Right lobe of liver (tissue), 6 donors: ENCODE results near the gene TDRD1. TPM values are rescaled to one million over a fixed set of nuclear protein-coding genes. Genes with fewer than 3 reads are reported as not detected.

ENCODE experiments used
- ATAC-seq, 4 donors: fragments of 200-7000 bp; cut with Tn5 transposase; one replicate each; pipeline ENCODE4 v1.9.1; 2020; ENCODE audit warnings: mild to moderate bottlenecking in 4 of 4, moderate library complexity in 4 of 4
- DNase-seq, 3 donors: peaks; one replicate each; pipeline ENCODE4 v3.0.0-alpha.2; 2020
- H3K27ac ChIP-seq, 3 donors: fragments of 200-600 bp; one replicate each; pipeline ENCODE4 v1.8.0; 2022
- H3K27me3 ChIP-seq, 2 donors: fragments of 200-600 bp; one replicate each; pipeline ENCODE4 v1.8.0; 2022
- H3K36me3 ChIP-seq, 4 donors: fragments of 200-600 bp; sonication (generic) in 1 of 4; one replicate each; pipeline versions ENCODE4 v1.5.1 to v1.8.0; 2017 to 2022; ENCODE audit warnings: control low read depth in 1 of 4
- H3K4me1 ChIP-seq, 4 donors: fragments of 200-600 bp; sonication (generic) in 1 of 4; one replicate each; pipeline versions ENCODE4 v1.5.1 to v1.8.0; 2017 to 2022; ENCODE audit warnings: control low read depth in 1 of 4
- H3K4me3 ChIP-seq, 3 donors: fragments of 200-600 bp; one replicate each; pipeline ENCODE4 v1.8.0; 2022
- H3K9me3 ChIP-seq, 4 donors: fragments of 200-600 bp; sonication (generic) in 1 of 4; one replicate each; pipeline versions ENCODE4 v1.5.1 to v1.8.0; 2017 to 2022; ENCODE audit warnings: control low read depth in 1 of 4
- CTCF ChIP-seq, 4 donors: fragments of 200-600 bp in 3 of 4; fragments of 450-650 bp in 1 of 4; IDR thresholded peaks; one replicate each; pipeline versions ENCODE4 v1.5.1 to v1.8.0; 2016 to 2022; ENCODE audit warnings: antibody characterized with exemption in 4 of 4, mild to moderate bottlenecking in 2 of 4
- POLR2A ChIP-seq: fragments of 450-650 bp; IDR thresholded peaks from one replicate; pipeline ENCODE4 v1.6.1; 2017; ENCODE audit warnings: antibody characterized with exemption, mild to moderate bottlenecking
- WGBS: methylation state at CpG from one replicate; pipeline ENCODE4 v1.1.6; 2018; ENCODE audit warnings: low coverage, low lambda C conversion rate; ENCODE audit not compliant: insufficient coverage; ENCODE audit errors: missing lambda C conversion rate; 5-methylcytosine and 5-hydroxymethylcytosine counted together
- intact Hi-C, 2 donors: fragments of 100-400 bp; cut with DNase I; formaldehyde crosslinking; loops; one replicate each; pipeline versions ENCODE4 v1.11.2 to v1.14.1; 2022
- total RNA-seq, 6 experiments: library from RNA; depleted of rRNA in 2 of 6; stranded (reverse); fragments of >200 nt in 2 of 6; fragmentation: NEBNext Ultra II Directional in 3 of 6; extraction: Animal tissue kit (Norgen Biotek cat#: 25700) in 3 of 6; gene quantifications; one replicate each; pipeline versions ENCODE4 v1.1.0 to v1.2.4, GENCODE V29; 2016 to 2023
- donor health status: DM: no; HTN: yes; CAD: no.
- donor health status: DM: no; HTN: no; CAD: no.
- donor health status: DM: no; HTN: no; CAD: no.
- donor health status: DM: no; HTN: yes; CAD: no.
- donor health status: DM: no; HTN: yes; CAD: no.

TDRD1 gene
- total RNA-seq, 6 experiments from 2014 or later, result 0.06 to 0.17 (median 0.12) TPM; not detected in 1

GRCh38 chr10:114202812-114203211 lies 23.7 kb downstream of the TDRD1 start:
- no peak for TF ChIP-seq CTCF (IDR thresholded peaks at IDR 0.05)
- TF ChIP-seq POLR2A, result no peak
- 68% methylated on average over 3 of the region's 3 CpGs for WGBS
- no peak for DNase-seq
- Histone ChIP-seq H3K36me3 (no peaks in the 10 kb centered on the region), H3K27ac (no peak overlapping the region), H3K4me1 (peaks cover 0 to 6% (median 0%) of the 10 kb centered on the region in 4 donors), H3K4me3 (no peak overlapping the region), H3K9me3 (no peaks in the 10 kb centered on the region), H3K27me3 (no peaks in the 10 kb centered on the region)
- ATAC-seq, result no peak
- intact Hi-C loops, result no loop called here

GRCh38 chr10:114206902-114207301 lies 27.7 kb downstream of the TDRD1 start:
- TF ChIP-seq POLR2A (no peak), CTCF (IDR thresholded peaks at IDR 0.05) (no peak)
- DNase-seq, result no peak
- Histone ChIP-seq H3K27ac (no peak overlapping the region), H3K4me1 (peaks cover 0 to 6% (median 0%) of the 10 kb centered on the region in 4 donors), H3K27me3 (no peaks in the 10 kb centered on the region), H3K9me3 (no peaks in the 10 kb centered on the region), H3K36me3 (no peaks in the 10 kb centered on the region), H3K4me3 (no peak overlapping the region)
- 56% methylated on average over 2 of the region's 2 CpGs for WGBS
- ATAC-seq, result peak in 3 of 4 donors; percentile 21 to 80 (median 24)
- intact Hi-C loops, result no loop called here

- intact Hi-C loops, result no loop called here
- Histone ChIP-seq H3K9me3 (no peaks in the 10 kb centered on the region), H3K27me3 (no peaks in the 10 kb centered on the region), H3K4me1 (peaks cover 0 to 6% (median 0%) of the 10 kb centered on the region in 4 donors), H3K36me3 (no peaks in the 10 kb centered on the region), H3K27ac (no peak overlapping the region), H3K4me3 (no peak overlapping the region)
- TF ChIP-seq CTCF (IDR thresholded peaks at IDR 0.05) (no peak), POLR2A (no peak)
- ATAC-seq (no peak), DNase-seq (no peak)
- 67% methylated on average over 1 of the region's 1 CpG for WGBS
These were observed 28.2 kb downstream of the TDRD1 start for GRCh38 chr10:114207349-114207748.

- Histone ChIP-seq H3K4me1 (peaks cover 0 to 6% (median 0%) of the 10 kb centered on the region in 4 donors), H3K27me3 (no peaks in the 10 kb centered on the region), H3K36me3 (no peaks in the 10 kb centered on the region), H3K27ac (no peak overlapping the region), H3K9me3 (no peaks in the 10 kb centered on the region), H3K4me3 (no peak overlapping the region)
- DNase-seq (no peak), ATAC-seq (no peak)
- WGBS, result 100% methylated on average over 2 of the region's 2 CpGs
- intact Hi-C loops, result no loop called here
- no peak for TF ChIP-seq CTCF (IDR thresholded peaks at IDR 0.05)
- no peak for TF ChIP-seq POLR2A
These were observed 29.2 kb downstream of the TDRD1 start for GRCh38 chr10:114208351-114208750.

- Histone ChIP-seq H3K27ac (no peak overlapping the region), H3K4me3 (no peak overlapping the region), H3K4me1 (no peaks in the 10 kb centered on the region), H3K9me3 (no peaks in the 10 kb centered on the region), H3K36me3 (no peaks in the 10 kb centered on the region), H3K27me3 (no peaks in the 10 kb centered on the region)
- ATAC-seq, result no peak
- TF ChIP-seq CTCF (IDR thresholded peaks at IDR 0.05) (no peak), POLR2A (no peak)
- 59% methylated on average over 2 of the region's 2 CpGs for WGBS
- intact Hi-C loops, result no loop called here
- DNase-seq, result no peak
These were observed 33.0 kb downstream of the TDRD1 start for GRCh38 chr10:114212153-114212552.
